ENCODE results near the gene PELI2. TPM values are rescaled to one million over a fixed set of nuclear protein-coding genes. Genes with fewer than 3 reads are reported as not detected.

The PELI2 gene
- total and polyA plus RNA-seq, 9 donors = 13.0 to 36.8 (median 28.5) TPM

- intact Hi-C loops (cut with DNase I) = no loop called here
- WGBS, 3 donors = 91 to 95% (median 92%) methylated on average over 3 of the region's 3 CpGs
These were observed 2.8 kb upstream of the PELI2 start for GRCh38 chr14:56115334-56115870.

GRCh38 chr14:56115976-56116893 is 2.0 kb upstream of the PELI2 start:
- H3K27ac ChIP-seq = peak overlapping the region in 1 of 2 donors; percentile 98

More at GRCh38 chr14:56115334-56115870, 2.8 kb upstream of the PELI2 start:
- no peak overlapping the region for H3K4me3 ChIP-seq
- no peaks in the 10 kb centered on the region for H3K27me3 ChIP-seq
- TF ChIP-seq EP300 (IDR thresholded peaks at IDR 0.05) (no peak), POLR2A (IDR thresholded peaks at IDR 0.05) (no peak), CTCF (IDR thresholded peaks at IDR 0.05) (no peak)
- H3K36me3 ChIP-seq = no peaks in the 10 kb centered on the region
- no peaks in the 10 kb centered on the region for H3K9me3 ChIP-seq
- no peak for DNase-seq
- H3K27ac ChIP-seq = no peak overlapping the region
- peaks cover 2% of the 10 kb centered on the region for H3K4me1 ChIP-seq (ENCODE audit: insufficient read depth)

GRCh38 chr14:56118611-56119181 is 485 bp downstream of the PELI2 start:
- peak; percentile 49 to 73 (median 66) for DNase-seq
- TF ChIP-seq POLR2A (IDR thresholded peaks at IDR 0.05) (no peak), CTCF (IDR thresholded peaks at IDR 0.05) (peak in 1 of 3 donors; percentile 6)
- 0% methylated on average over 17 to 87 of the region's 87 CpGs for WGBS, 3 donors

More at GRCh38 chr14:56115976-56116893, 2.0 kb upstream of the PELI2 start:
- Histone ChIP-seq H3K9me3 (no peaks in the 10 kb centered on the region), H3K4me1 (ENCODE audit: insufficient read depth) (peaks cover 2% of the 10 kb centered on the region), H3K27me3 (no peaks in the 10 kb centered on the region), H3K36me3 (no peaks in the 10 kb centered on the region), H3K4me3 (no peak overlapping the region)
- WGBS, 3 donors = 84 to 89% (median 84%) methylated on average over 8 of the region's 8 CpGs
- no peak for DNase-seq
- no peak for TF ChIP-seq POLR2A (IDR thresholded peaks at IDR 0.05)
- no peak for TF ChIP-seq CTCF (IDR thresholded peaks at IDR 0.05)
- TF ChIP-seq EP300 (IDR thresholded peaks at IDR 0.05) = no peak
- intact Hi-C loops (cut with DNase I) = no loop called here

GRCh38 chr14:56119201-56119981 is 1.2 kb downstream of the PELI2 start:
- Histone ChIP-seq H3K9me3 (no peaks in the 10 kb centered on the region), H3K27ac (peak overlapping the region; percentile 82 to 98), H3K4me3 (peak overlapping the region; percentile 54), H3K36me3 (no peaks in the 10 kb centered on the region), H3K27me3 (no peaks in the 10 kb centered on the region), H3K4me1 (ENCODE audit: insufficient read depth) (peaks cover 7% of the 10 kb centered on the region)
- DNase-seq = peak; percentile 48 to 74 (median 64)
- intact Hi-C loops (cut with DNase I) = no loop called here
- 0 to 1% (median 1%) methylated on average over 45 to 53 of the region's 53 CpGs for WGBS, 3 donors
- TF ChIP-seq CTCF (IDR thresholded peaks at IDR 0.05) = no peak
- TF ChIP-seq EP300 (IDR thresholded peaks at IDR 0.05) = no peak
- TF ChIP-seq POLR2A (IDR thresholded peaks at IDR 0.05) = no peak

More at GRCh38 chr14:56118611-56119181, 485 bp downstream of the PELI2 start:
- H3K36me3 ChIP-seq = no peaks in the 10 kb centered on the region
- H3K4me1 ChIP-seq (ENCODE audit: insufficient read depth) = peaks cover 6% of the 10 kb centered on the region
- peak overlapping the region; percentile 82 to 98 for H3K27ac ChIP-seq
- H3K9me3 ChIP-seq = no peaks in the 10 kb centered on the region
- intact Hi-C loops (cut with DNase I) = no loop called here
- H3K27me3 ChIP-seq = no peaks in the 10 kb centered on the region
- H3K4me3 ChIP-seq = peak overlapping the region; percentile 54

Measured in ovary (tissue), 9 donors.